Measurements from ENCODE around the gene ACMSD.
"Not testable (repeated sequence)": the region's sequence is repeated elsewhere in the genome, so short reads cannot be mapped to it uniquely, and the experiment has no call there.

Gene ACMSD

DNA sequence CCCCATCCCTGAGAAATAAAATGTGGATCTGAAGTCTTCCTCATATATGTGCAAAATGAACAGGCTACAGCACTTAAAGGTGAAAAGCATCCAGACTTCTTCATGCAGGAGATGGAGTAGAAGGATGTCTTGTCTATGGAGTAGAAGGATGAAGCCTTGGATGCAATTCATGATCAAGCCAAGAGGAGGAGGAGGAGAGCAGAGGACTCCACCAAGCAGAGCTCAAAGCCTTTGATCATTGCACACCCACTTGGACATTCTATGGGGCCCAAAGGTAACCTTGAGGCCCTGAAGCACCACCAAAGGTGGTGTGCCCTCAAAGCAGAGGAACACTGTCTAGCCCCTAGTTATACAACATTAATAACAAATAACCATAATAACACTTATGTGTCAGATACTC lies 17.3 kb downstream of the ACMSD start:
- no peak for DNase-seq

DNA sequence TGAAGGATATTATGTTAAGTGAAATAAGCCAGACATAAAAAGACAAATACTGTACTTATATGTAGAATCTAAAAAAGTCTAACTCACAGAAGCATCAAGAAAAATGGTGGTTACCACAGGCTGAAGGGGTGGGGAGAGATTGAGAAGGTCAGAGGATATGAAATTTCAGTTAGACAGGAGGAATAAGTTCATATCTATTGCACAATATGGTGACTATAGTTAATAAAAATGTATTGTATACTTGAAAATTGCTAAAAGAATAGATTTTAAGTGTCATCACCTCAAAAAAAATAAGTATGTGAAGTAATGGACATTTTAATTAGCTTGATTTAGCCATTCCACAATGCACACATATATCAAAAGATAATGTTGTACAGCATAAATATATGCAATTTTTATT lies 19.8 kb downstream of the ACMSD start:
- no peak for DNase-seq

DNA sequence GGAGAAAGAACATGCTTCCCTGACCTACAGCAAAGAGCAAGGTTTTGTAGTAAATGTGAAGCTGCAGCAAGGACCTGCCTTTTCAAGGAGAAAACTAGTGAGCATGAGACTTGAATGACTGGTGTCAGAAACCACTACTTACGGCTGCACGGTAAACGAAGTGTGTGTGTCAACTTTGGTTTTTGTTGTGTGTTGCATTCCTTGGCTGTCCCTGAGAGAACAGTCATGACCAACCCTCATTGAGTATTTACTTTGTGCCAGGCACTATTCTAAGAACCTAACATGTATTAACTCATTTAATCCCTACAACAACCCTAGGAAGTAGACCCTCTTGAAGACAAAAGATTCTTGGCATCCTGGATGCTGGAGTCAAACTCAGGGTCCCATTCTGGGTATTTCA lies 22.8 kb downstream of the ACMSD start:
- DNase-seq, result no peak

DNA sequence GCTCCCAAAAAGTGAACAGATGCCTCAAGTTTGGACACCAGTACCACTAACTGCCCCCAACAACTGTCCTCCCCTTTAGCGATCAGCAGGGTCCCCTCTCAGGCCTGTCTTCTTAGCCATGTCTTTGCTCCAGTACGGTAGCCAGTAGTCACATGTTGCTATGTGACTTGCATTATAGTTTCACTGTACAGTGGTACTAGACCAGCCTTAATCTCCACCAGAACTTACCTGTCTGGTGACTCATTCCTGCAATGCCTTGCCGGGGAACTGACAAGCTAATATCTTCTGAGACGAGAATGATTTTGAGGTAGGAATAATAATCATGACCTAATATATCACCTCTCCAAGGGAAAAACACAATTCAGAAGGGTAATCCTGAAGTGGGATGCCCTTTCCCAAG lies 23.7 kb downstream of the ACMSD start:
- DNase-seq, result no peak

DNA sequence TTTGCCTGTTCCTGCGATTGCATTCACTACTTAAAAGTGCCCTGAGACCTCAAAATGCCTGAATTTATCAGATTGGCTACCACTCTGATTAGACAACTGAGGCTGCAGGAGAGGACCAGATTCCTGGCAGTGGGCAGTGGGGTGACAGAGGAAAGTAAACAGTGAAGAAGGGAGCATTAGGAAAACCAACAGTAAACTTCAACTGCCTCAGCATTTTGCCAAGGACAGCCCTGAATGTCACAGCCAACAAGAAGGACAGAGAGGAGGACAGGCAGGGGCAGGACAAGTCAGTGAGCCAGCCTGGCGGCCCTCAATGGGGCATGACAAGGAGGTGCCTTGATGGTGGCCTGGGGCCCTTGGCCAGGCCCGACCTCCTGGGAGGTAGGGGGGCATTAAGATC lies 24.3 kb downstream of the ACMSD start:
- no peak for DNase-seq

DNA sequence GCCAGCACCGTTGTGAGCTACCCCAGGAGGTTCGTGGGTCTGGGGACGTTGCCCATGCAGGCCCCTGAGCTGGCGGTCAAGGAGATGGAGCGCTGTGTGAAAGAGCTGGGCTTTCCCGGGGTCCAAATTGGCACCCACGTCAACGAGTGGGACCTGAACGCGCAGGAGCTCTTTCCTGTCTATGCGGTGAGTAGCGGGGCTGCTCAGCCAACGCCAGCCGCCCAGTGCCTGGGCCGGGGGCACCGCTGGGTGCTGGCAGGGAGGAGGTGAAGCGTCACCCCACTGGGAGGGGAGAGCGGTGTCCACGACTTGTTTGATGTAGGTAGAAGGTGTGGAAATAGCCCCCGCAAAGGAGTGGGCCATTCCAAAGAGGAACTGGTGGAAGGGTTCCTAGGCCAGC lies 25.0 kb downstream of the ACMSD start:
- DNase-seq, result no peak

DNA sequence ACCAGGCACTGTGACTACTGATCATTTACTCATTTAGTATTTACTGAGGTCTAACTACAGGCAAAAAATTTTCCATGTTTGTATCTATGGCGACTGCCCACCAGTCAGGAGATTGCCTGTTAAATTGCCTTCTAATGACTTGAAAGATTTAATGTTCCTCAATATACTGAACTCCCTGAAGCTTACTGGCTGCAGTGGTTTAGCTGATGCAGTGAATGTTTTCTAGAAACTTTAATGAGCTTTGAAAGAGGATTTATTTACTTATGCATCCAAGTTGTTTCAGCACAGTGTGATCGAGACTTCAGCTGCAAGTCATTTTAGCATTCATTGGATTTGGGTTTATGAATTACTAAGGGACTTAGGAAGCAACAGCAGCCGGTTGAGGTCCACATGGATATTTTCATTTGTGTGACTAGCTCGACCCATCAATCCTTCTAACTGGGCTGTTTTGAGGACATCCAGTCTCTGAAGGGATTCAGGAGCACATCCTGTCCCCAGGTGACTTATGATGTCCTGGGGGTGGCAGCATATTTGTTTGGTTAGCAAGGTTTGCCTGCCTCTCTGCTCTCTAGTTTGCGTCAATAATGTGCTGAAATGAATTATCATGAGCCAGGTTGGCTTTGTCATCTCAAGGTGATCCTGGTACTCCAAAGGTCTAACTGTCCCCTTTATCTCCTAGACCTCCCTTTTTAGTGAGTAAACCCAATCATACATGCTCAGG lies 26.8 kb downstream of the ACMSD start:
- no peak for DNase-seq

DNA sequence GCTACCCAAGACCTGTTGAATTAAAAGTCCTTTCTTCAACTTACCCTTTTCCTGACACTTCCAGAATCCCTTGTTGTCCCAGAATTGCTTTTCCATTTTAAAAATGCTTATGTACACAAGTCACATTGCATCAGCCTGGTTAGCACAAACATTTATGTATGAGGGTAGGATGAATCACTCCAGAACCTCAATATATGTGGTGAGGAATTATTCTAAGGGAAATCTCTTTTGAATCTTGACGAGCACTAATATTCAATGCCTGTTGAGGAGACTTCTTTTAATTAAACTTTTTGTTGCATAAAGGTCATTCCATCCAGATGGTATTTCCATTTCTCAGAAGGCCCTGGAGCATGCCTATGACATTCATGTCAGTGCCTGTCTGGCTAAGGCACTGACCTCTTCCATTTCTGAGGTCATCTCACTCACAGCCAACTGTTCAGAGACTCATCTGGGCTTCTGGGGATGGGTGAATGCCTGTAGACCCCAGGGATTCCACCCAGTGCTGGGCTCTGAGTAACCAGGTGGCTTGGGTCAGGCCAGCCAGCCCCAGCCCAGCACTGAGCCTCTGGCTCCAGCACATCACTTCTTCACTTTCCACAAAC lies 28.2 kb downstream of the ACMSD start:
- no peak for DNase-seq

DNA sequence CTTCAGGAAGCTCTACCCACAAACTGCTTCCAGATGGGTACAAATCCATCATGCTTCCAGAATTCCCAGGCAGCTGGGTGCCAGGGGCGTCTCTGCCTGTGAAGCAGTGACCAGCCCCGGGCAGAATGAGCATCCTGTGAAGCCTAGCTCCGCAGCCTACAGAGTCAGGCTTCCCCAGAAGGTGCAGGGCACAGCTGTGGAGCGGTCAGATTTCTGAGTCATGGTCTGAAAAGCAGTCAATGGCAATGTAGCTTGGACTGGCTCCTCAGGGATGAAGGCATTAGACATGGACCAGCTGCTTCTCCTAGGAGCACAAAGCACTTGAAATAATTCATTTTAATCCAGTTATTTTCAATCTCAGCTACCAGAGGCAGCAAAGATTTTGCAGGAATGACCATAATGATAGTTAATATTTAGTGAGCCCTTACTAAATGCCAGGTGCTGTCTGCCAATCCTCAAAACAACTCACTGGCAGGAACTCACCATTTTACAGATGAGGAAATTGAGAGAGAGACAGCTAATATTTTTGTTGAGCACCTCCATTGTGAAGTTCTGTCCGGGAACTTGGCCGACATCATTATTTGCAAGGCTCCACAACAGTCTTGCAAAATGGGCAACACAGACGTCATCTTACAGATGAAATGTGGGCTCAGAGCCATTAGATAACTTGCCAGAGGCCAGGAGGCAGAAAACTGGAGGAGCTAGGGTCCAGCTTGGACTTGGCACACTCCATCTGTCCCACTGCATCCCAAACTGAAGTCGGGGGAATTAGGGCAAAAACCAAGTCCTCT lies 31.7 kb downstream of the ACMSD start:
- no peak for DNase-seq

DNA sequence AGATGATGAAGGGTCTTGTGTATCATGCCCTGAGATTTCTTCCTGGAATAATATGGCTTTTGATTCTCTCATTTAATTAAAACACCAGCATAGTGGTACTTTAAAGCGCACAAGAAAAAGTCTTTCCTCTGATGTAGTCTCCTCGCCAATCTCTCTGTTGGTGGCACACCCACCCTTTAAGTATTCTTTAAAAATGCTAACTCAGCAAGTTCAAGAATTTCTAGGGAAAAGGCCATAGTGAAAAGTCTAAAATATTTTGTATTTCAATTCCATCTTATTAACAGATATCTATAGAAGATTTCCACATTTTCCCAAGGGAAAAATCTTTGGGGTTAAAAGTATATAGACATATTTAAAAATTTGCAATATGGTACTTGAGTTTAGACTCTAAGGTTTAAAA lies 34.7 kb downstream of the ACMSD start:
- DNase-seq, result no peak

DNA sequence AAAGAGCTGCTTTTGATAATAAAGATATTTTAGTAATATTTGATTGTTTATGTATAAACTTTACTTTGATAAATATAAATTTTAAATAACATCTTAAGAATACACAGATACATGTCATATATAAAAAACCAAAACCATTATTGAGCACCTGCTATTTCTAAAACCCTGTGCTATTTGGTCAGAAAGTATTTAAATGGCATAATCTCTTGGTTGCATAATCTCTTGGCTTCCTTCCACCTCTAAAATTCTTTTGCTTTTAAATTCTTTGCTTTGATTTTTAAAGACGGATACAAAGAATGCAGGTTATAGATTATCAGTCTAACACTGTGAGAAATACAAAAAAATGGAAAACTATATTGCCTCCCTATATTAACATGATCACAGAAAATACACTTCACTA lies 36.9 kb downstream of the ACMSD start:
- no peak for DNase-seq

DNA sequence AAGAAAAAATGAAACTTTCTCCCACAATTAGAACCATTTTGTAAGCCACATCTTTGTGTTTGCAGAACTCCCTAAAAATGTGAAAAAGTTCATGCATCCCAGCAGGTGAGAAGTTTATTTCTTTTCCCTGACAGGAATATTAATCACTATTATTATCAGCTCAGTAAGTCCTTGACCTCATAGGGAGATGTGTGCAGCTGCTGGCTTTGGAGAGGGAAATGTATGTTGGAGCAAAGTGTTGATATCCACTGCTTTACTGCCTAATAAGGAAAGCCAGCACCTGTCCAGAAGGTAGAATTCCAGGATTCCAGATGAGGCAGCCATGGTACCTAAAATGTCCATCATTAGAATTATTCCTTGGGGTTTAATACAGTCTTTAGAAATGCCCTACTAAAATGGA lies 44.4 kb downstream of the ACMSD start:
- no peak for DNase-seq

DNA sequence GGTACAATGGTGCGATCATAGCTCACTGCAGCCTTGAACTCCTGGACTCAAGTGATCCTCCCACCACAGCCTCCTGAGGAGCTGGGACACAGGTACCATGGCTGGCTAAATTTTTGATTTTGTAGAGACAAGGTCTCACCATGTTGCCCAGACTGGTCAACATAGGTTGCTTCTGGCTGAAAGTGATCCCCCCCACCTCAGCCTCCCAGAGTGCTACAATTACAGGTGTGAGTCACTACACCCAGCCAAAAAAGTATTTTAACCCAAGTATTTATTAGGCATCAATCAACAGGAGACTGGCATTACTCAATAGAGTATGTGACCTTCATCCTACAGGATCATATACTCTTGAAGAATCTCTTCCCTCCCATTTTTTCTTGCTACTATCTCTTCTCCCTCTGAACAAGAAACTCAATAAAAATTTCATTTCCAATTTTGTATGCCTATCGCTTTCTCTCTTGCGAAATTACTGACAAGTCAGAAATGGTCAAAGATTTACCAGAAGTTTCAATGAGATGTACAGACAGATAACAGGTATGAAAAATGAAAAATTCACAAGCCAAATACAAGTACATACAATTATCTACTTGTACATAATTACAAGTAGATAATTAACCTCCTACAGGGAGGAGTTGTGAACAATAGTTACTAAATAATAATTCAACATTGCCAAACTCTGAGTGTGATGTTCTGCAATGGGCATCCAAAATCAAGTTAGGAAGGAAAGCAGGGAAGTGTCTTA lies 45.3 kb downstream of the ACMSD start:
- no peak for DNase-seq

DNA sequence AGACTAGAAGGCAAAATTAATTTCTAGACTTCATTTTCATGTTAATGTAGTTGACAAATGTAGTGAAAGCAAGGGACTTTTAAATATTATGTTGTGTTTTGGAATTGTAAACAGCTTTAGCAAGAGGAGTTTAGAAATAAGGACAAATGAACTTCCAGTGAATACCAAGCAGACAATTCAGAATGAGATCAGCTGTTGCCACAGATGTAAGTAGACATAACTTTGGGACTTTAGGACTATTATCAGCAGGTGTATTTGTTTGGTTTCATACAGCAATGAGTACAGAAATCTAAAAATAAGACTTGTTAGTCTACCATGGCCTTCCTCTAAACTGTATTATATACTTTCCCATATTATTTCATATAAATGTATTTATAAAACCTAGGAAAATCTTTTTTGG lies 46.0 kb downstream of the ACMSD start:
- DNase-seq, result no peak

DNA sequence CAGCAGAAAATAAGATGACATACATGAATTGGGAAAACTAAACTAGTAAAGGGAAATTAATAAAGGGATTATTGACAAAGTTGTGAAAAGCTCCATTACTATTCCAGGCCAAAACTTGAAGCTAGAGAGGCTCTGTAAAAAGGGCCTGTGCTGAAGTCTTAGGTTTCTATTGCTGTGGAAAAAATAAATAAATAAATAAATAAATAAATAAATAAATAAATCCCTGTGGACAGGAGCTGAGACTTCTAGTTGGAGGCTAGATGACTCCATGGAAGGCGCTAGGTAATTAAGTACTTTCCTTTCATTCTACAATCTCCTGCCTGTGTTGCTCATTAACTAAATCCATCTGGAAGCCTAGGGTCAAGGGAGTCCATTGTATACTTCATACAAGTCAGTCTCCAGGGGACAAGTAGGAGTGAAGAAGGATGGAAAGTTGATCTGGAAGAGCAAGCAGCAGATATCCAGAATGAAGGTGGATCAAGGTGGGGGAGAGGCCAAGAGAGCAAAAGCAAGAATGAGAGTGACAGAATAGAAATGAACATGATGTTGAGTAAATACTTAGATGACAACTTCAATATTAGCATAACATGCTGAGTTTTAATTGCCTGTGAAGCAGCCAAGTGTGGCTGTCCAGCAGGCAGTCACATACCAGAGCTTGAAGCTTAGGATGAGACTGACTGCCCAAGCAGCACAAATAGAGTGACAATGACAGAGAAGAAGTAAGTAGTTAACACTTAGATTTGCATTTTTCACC lies 54.0 kb downstream of the ACMSD start:
- no peak for DNase-seq

DNA sequence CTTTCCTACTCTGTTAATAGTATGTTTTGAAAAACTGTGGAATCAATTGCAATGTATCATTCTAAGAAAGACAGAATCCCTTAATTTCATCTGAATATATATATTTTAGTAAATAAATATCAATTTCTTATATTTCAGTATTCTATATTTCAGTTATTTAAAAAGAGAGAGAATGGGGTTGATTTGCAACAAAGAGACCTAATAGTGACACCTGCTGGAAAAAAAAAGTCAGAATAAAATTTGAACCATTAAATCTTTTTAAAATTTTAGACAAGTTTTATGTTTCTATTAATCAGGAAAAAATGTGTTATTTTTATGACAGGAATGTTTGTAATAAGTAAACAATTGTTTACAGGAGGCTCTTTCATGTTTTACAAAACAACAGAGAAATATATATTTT lies 59.5 kb downstream of the ACMSD start:
- no peak for DNase-seq

DNA sequence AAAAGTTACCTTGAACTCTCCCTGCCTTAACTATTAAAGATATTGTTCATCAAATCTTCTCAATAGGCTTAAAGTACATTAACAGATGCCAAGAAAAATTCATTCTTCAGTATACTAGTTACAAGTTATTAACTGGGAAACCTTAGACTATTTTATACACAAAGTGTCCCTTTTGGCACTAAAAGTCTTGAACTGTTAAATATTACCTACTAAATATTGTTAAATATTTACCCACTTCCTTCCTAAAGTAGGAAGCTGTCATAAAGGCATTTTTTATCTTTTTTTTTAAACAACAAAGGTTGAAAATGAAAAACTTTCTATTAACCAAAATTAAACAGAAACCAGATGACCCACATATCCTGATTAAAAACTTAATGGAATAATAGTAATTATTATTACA lies 60.8 kb downstream of the ACMSD start:
- no peak for DNase-seq

DNA sequence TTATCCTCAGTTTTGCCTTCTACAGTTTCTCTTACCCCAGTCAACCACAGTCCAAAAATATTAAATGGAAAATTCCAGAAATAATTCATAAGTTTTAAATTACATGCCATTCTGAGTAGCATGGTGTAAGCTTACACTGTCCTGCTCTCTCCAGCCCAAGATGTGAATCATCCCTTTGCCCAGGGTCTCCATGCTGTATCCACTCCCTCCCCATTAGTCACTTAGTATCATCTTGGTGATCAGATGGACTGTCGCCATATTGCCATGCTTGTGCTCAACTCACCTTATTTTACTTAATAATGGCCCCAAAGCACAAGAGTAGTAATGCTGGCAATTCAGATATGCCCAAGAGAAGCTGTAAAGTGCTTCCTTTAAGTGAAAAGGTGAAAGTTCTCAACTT lies 61.7 kb downstream of the ACMSD start:
- no peak for DNase-seq

DNA sequence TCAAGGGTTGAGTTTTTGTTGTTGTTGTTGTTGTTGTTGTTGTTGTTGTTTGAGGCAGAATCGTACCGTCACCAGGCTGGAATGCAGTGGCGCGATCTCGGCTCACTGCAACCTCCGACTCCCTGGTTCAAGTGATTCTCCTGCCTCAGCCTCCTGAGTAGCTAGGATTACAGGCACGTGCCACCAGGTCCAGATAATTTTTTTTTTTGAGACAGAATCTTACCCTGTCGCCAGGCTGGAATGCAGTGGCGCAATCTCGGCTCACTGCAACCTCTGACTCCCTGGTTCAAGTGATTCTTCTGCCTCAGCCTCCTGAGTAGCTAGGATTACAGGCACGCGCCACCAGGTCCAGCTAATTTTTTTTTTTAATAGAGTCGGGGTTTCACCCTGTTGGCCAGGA lies 65.3 kb downstream of the ACMSD start:
- DNase-seq, result not testable (repeated sequence)

DNA sequence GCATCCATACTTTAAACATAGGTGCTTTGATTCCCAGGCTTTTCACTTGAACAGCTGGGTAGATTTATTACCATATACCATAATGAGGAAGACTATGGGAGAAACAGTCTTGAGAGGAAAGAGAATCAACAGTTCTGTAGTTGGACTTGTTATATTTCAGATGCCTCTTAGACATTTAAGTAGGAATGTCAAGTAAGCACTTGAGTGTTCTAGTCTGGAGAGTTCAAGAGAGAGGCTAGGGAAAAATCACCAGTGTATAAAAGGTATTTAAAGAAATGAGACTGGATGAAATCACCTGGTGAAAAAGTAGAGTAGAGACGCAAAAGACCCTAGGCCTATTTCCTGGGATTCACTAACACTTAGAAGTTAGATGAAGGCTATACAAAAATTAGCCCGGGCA lies 66.8 kb downstream of the ACMSD start:
- DNase-seq, result no peak

DNA sequence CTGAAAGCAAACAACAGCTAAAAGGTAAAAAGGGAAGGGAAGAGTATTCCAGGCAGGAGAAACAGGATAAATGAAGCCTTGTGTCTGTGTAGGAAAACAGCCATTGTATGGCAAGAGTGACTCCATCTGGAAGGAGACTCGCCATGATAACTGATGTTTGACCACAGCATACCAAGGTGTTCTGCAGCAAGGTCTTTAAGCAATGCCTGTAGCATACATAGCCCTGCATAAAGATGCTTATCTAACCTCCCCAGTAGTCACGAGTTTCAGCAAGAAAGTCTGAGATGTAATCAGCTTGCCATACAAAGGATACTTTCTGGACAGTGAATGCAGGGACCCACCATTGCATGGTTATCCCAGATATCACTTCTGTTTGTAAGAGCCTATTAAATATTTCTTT lies 68.3 kb downstream of the ACMSD start:
- DNase-seq, result no peak

DNA sequence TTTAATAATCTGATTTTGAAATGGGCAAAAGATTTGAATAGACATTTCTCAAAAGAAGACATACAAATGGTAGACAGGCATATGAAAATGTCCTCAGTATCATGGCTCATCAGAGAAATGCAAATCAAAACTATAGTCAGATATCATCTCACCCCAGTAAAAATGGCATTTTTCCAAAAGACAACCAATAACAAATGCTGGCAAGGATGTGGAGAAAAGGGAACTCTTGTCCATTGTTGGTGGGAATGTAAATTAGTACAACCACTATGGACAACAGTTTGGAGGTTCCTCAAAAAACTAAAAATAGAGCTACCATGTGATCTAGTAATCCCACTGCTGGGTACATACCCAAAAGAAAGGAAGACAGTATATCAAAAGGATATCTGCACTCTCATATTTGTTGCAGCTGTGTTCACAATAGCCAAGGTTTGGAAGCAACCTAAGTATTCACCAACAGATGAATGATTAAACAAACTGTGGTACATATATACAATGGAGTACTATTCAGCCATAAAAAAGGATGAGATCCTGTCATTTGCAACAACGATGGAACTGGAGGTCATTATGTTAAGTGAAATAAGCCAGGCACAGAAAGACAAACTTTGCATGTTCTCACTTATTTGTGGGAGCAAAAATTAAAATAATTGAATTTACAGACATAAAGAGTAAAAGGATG lies 69.2 kb downstream of the ACMSD start:
- not testable (repeated sequence) for DNase-seq
